Lung (tissue), 12 donors: Measurements from ENCODE around the gene MYO5A. TPM values are rescaled to one million over a fixed set of nuclear protein-coding genes. Genes with fewer than 3 reads are reported as not detected.

ENCODE experiments used
- ATAC-seq: fragments of 200-7000 bp; cut with Tn5 transposase; one replicate; pipeline ENCODE4 v1.9.1; 2020; ENCODE audit warnings: moderate number of reproducible peaks; ENCODE audit not compliant: insufficient read depth, low FRiP score
- DNase-seq, 3 donors: peaks; one replicate each; pipeline ENCODE4 v3.0.0-alpha.2; 2013 to 2017
- H3K27ac ChIP-seq, 2 donors: one replicate each; pipeline ENCODE4 v1.5.1; 2013; ENCODE audit warnings: mild to moderate bottlenecking in 2 of 2, moderate library complexity in 2 of 2, control low read depth in 1 of 2, inconsistent platforms in 1 of 2, low read depth in 1 of 2, low read length in 1 of 2
- H3K27me3 ChIP-seq, 3 donors: one replicate each; pipeline ENCODE4 v1.5.1; 2013; ENCODE audit warnings: low read length in 2 of 3; ENCODE audit not compliant: control insufficient read depth in 3 of 3, insufficient read depth in 3 of 3
- H3K36me3 ChIP-seq, 4 donors: one replicate each; pipeline ENCODE4 v1.5.1; 2013; ENCODE audit warnings: low read length in 4 of 4, mild to moderate bottlenecking in 1 of 4, moderate library complexity in 1 of 4; ENCODE audit not compliant: control insufficient read depth in 4 of 4, insufficient read depth in 4 of 4
- H3K4me1 ChIP-seq, 5 donors: one replicate each; pipeline ENCODE4 v1.5.1; 2013; ENCODE audit warnings: low read length in 5 of 5, mild to moderate bottlenecking in 2 of 5, moderate library complexity in 1 of 5; ENCODE audit not compliant: control insufficient read depth in 5 of 5, insufficient read depth in 5 of 5
- H3K4me3 ChIP-seq: one replicate; pipeline ENCODE4 v1.5.1; 2013; ENCODE audit warnings: mild to moderate bottlenecking, control low read depth, moderate library complexity
- H3K9ac ChIP-seq, 2 donors: one replicate each; pipeline ENCODE4 v1.5.1; 2013; ENCODE audit warnings: low read length in 2 of 2, control low read depth in 1 of 2; ENCODE audit not compliant: insufficient read depth in 1 of 2
- H3K9me3 ChIP-seq, 4 donors: one replicate each; pipeline ENCODE4 v1.5.1; 2013; ENCODE audit warnings: low read length in 3 of 4, mild to moderate bottlenecking in 1 of 4, moderate library complexity in 1 of 4; ENCODE audit not compliant: control insufficient read depth in 4 of 4, insufficient read depth in 3 of 4
- WGBS, 2 donors: extraction: QIAGEN DNeasy Blood & Tissue Kit; methylation state at CpG; one replicate each; pipeline ENCODE4 v1.1.7; 2013; 5-methylcytosine and 5-hydroxymethylcytosine counted together
- polyA plus RNA-seq, 2 donors: library from polyadenylated mRNA; stranded (reverse); fragments of 200-250 nt; gene quantifications; one replicate each; pipeline ENCODE4 v1.2.1, GENCODE V29; 2013
- total RNA-seq, 2 donors: library from RNA; depleted of rRNA in 1 of 2; stranded (reverse); fragments of >200 nt in 1 of 2; gene quantifications; one replicate each; pipeline ENCODE4 v1.2.1, GENCODE V29; 2014 to 2021
- TF ChIP-seq, protein P1 (sequence below): IDR thresholded peaks from 2 replicates; pipeline ENCODE4 v1.5.1; 2012; ENCODE audit warnings: mild to moderate bottlenecking; ENCODE audit errors: control extremely low read depth, extremely low read depth
- donor health status: control.
- donor health status: control.
- donor health status: Bipolar disorder and iron deficiency.
- donor health status: healthy.
- donor health status: DM: yes; HTN: yes; CAD: no.

Gene MYO5A
- total and polyA plus RNA-seq, 4 donors: 4.5 to 30.5 (median 13.3) TPM

- H3K4me1 ChIP-seq: peaks cover 0 to 13% (median 4%) of the 10 kb centered on the region in 5 donors
- no peak overlapping the region for H3K4me3 ChIP-seq
- ATAC-seq (no peak), DNase-seq (no peak)
- H3K27me3 ChIP-seq: no peaks in the 10 kb centered on the region
- 81 to 88% methylated on average over 11 of the region's 11 CpGs for WGBS, 2 donors
- no peaks in the 10 kb centered on the region for H3K9me3 ChIP-seq
- H3K27ac ChIP-seq: no peak overlapping the region
- H3K9ac ChIP-seq: no peak overlapping the region
- TF ChIP-seq, protein P1, sequence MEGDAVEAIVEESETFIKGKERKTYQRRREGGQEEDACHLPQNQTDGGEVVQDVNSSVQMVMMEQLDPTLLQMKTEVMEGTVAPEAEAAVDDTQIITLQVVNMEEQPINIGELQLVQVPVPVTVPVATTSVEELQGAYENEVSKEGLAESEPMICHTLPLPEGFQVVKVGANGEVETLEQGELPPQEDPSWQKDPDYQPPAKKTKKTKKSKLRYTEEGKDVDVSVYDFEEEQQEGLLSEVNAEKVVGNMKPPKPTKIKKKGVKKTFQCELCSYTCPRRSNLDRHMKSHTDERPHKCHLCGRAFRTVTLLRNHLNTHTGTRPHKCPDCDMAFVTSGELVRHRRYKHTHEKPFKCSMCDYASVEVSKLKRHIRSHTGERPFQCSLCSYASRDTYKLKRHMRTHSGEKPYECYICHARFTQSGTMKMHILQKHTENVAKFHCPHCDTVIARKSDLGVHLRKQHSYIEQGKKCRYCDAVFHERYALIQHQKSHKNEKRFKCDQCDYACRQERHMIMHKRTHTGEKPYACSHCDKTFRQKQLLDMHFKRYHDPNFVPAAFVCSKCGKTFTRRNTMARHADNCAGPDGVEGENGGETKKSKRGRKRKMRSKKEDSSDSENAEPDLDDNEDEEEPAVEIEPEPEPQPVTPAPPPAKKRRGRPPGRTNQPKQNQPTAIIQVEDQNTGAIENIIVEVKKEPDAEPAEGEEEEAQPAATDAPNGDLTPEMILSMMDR: no peak
- peaks cover 0 to 11% (median 0%) of the 10 kb centered on the region in 4 donors for H3K36me3 ChIP-seq
Observed at GRCh38 chr15:52263563-52264282, 265.0 kb downstream of the MYO5A start.

DNA sequence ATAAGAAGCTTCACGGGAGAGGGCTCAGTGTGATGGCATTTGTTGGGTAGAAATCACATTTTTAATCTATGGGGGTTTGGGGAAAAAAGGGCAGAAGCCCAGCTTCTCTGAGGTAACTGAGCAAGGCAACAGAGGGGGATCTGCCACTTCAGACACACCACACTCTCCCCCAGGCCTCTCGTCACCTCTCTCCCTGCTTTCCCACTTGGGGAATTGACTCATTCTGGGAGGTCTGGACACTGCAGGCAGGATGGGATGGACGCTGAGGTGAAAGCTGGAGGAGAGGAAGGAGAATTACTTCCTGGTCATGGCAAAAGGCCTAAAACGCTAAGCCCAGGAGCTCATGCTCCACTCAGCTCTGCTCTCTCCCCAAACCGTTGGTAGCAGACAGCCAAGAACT lies 266.3 kb downstream of the MYO5A start:
- no peak overlapping the region for H3K4me3 ChIP-seq
- H3K27ac ChIP-seq: peak overlapping the region in 1 of 2 donors; percentile 66
- H3K9ac ChIP-seq: no peak overlapping the region
- no peak for DNase-seq
- H3K4me1 ChIP-seq: peaks cover 0 to 13% (median 4%) of the 10 kb centered on the region in 5 donors
- no peak for ATAC-seq
- no peaks in the 10 kb centered on the region for H3K27me3 ChIP-seq
- peaks cover 0 to 9% (median 0%) of the 10 kb centered on the region in 4 donors for H3K36me3 ChIP-seq
- WGBS, 2 donors: 52 to 68% methylated on average over 5 of the region's 5 CpGs
- TF ChIP-seq, protein P1: no peak
- H3K9me3 ChIP-seq: no peaks in the 10 kb centered on the region

DNA sequence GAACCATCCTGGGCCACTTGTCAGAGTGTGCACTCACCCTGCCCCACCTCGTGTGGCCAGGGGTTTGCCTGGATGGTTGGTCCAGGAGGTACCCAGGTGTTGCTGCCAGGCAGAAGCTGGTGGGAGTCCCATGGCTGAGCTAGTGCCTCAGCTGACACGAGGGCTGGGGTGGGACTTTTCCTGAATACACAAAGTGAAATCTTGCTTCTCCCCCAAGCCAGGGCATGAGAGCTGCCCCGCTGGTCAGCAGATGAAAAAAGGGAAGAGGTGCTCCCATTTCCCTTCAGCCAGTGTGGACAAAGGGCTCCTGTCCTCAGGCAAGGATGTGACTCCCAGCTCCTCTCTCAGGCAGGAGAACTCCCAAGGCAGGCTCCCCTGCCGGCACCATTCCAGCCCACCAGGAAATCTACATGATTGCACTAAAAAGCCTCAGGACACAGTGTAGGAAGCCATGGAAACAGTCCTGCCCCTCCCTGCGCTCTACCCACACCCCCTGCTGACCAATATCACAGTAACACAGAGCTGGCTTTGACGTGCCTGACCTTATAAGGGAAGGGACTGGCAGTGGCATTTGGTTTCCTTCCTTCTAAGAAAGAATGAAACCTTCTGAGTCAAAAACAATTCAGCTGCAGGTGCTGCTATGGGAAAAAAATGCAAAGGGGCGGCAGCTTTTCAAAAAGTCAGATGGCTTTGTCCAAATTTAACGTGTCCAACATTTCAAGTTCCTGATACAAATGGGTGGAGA lies 267.0 kb downstream of the MYO5A start:
- DNase-seq: peak; percentile 60 to 71 (median 63)
- 17 to 26% methylated on average over 8 of the region's 8 CpGs for WGBS, 2 donors
- Histone ChIP-seq H3K4me3 (no peak overlapping the region), H3K9ac (no peak overlapping the region), H3K27ac (peak overlapping the region in 1 of 2 donors; percentile 78), H3K9me3 (no peaks in the 10 kb centered on the region), H3K36me3 (peaks cover 0 to 9% (median 0%) of the 10 kb centered on the region in 4 donors), H3K4me1 (peaks cover 0 to 19% (median 4%) of the 10 kb centered on the region in 5 donors), H3K27me3 (no peaks in the 10 kb centered on the region)
- peak; percentile 84 for ATAC-seq
- TF ChIP-seq, protein P1: no peak
